Uterus (tissue), 4 donors: ENCODE results near the gene THEMIS2. TPM values are rescaled to one million over a fixed set of nuclear protein-coding genes. Genes with fewer than 3 reads are reported as not detected.

Experiments
- DNase-seq, 2 donors: peaks; one replicate each; pipeline ENCODE4 v3.0.0-alpha.2; 2019 to 2020
- H3K27ac ChIP-seq, 2 donors: fragments of 200-600 bp; sonication (generic); 1 replicate in 1 of 2; 2 replicates in 1 of 2; pipeline ENCODE4 v1.5.1; 2016 to 2018
- H3K27me3 ChIP-seq, 2 donors: fragments of 200-600 bp; sonication (generic); one replicate each; pipeline ENCODE4 v1.5.1; 2018 to 2019; ENCODE audit warnings: control low read depth in 1 of 2
- H3K36me3 ChIP-seq, 2 donors: fragments of 200-600 bp; sonication (generic); one replicate each; pipeline ENCODE4 v1.5.1; 2019; ENCODE audit warnings: control low read depth in 1 of 2
- H3K4me1 ChIP-seq, 2 donors: fragments of 200-600 bp; sonication (generic); one replicate each; pipeline ENCODE4 v1.5.1; 2018 to 2019; ENCODE audit warnings: control low read depth in 1 of 2
- H3K4me3 ChIP-seq, 2 donors: fragments of 200-600 bp; sonication (generic); 1 replicate in 1 of 2; 2 replicates in 1 of 2; pipeline ENCODE4 v1.5.1; 2018 to 2019; ENCODE audit warnings: mild to moderate bottlenecking in 1 of 2
- H3K9me3 ChIP-seq, 2 donors: fragments of 200-600 bp; sonication (generic); one replicate each; pipeline ENCODE4 v1.5.1; 2019; ENCODE audit warnings: control low read depth in 1 of 2
- CTCF ChIP-seq, 4 experiments: fragments of 200-600 bp in 2 of 4; fragments of 450-650 bp in 2 of 4; sonication (generic) in 2 of 4; IDR thresholded peaks; one replicate each; pipeline ENCODE4 v1.5.1; 2016 to 2019; ENCODE audit warnings: antibody characterized with exemption in 4 of 4, mild to moderate bottlenecking in 2 of 4, moderate library complexity in 1 of 4
- POLR2A ChIP-seq, 2 donors: fragments of 450-650 bp; IDR thresholded peaks; one replicate each; pipeline ENCODE4 v1.6.1; 2016; ENCODE audit warnings: antibody characterized with exemption in 2 of 2, mild to moderate bottlenecking in 1 of 2, moderate library complexity in 1 of 2
- intact Hi-C: fragments of 100-400 bp; cut with DNase I; formaldehyde crosslinking; loops from one replicate; pipeline ENCODE4 v1.15.1; 2023; ENCODE audit warnings: low total_unique reads
- total RNA-seq, 4 donors: library from RNA; depleted of rRNA in 3 of 4; stranded (reverse); fragments of >200 nt in 3 of 4; gene quantifications; one replicate each; pipeline versions ENCODE4 v1.1.0 to v1.2.4, GENCODE V29; 2014 to 2023
- donor health status: DM: yes; HTN: yes; CAD: no.

The THEMIS2 gene
- total RNA-seq, 4 donors from 2014 or later, result 5.1 to 28.9 (median 15.8) TPM

- H3K27me3 ChIP-seq, result no peaks in the 10 kb centered on the region
- no peak for DNase-seq
- no peak for TF ChIP-seq CTCF (IDR thresholded peaks at IDR 0.05)
- no peak for TF ChIP-seq POLR2A (IDR thresholded peaks at IDR 0.05)
- no peaks in the 10 kb centered on the region for H3K4me1 ChIP-seq
- H3K27ac ChIP-seq, result no peak overlapping the region
- no peaks in the 10 kb centered on the region for H3K36me3 ChIP-seq
- H3K9me3 ChIP-seq, result no peaks in the 10 kb centered on the region
- intact Hi-C loops, result no loop called here
- no peak overlapping the region for H3K4me3 ChIP-seq
These were observed 13.3 kb upstream of the THEMIS2 start for GRCh38 chr1:27858949-27859576.

GRCh38 chr1:27861436-27861835 is 10.9 kb upstream of the THEMIS2 start:
- Histone ChIP-seq H3K4me1 (no peaks in the 10 kb centered on the region), H3K36me3 (no peaks in the 10 kb centered on the region), H3K27me3 (no peaks in the 10 kb centered on the region), H3K27ac (no peak overlapping the region), H3K9me3 (no peaks in the 10 kb centered on the region), H3K4me3 (no peak overlapping the region)
- DNase-seq, result no peak
- no peak for TF ChIP-seq CTCF (IDR thresholded peaks at IDR 0.05)
- TF ChIP-seq POLR2A (IDR thresholded peaks at IDR 0.05), result no peak
- intact Hi-C loops, result no loop called here

- Histone ChIP-seq H3K9me3 (no peaks in the 10 kb centered on the region), H3K4me1 (no peaks in the 10 kb centered on the region), H3K4me3 (no peak overlapping the region), H3K27me3 (no peaks in the 10 kb centered on the region), H3K27ac (no peak overlapping the region), H3K36me3 (no peaks in the 10 kb centered on the region)
- TF ChIP-seq CTCF (IDR thresholded peaks at IDR 0.05), result no peak
- no peak for TF ChIP-seq POLR2A (IDR thresholded peaks at IDR 0.05)
- intact Hi-C loops, result no loop called here
- no peak for DNase-seq
These were observed 10.3 kb upstream of the THEMIS2 start for GRCh38 chr1:27862004-27862403.

- intact Hi-C loops, result no loop called here
- no peaks in the 10 kb centered on the region for H3K27me3 ChIP-seq
- no peaks in the 10 kb centered on the region for H3K9me3 ChIP-seq
- TF ChIP-seq POLR2A (IDR thresholded peaks at IDR 0.05) (no peak), CTCF (IDR thresholded peaks at IDR 0.05) (no peak)
- no peaks in the 10 kb centered on the region for H3K4me1 ChIP-seq
- DNase-seq, result no peak
- no peak overlapping the region for H3K4me3 ChIP-seq
- H3K36me3 ChIP-seq, result no peaks in the 10 kb centered on the region
- H3K27ac ChIP-seq, result no peak overlapping the region
These were observed 9.4 kb upstream of the THEMIS2 start for GRCh38 chr1:27862671-27863537.

- TF ChIP-seq POLR2A (IDR thresholded peaks at IDR 0.05) (no peak), CTCF (IDR thresholded peaks at IDR 0.05) (no peak)
- intact Hi-C loops, result no loop called here
These were observed 8.8 kb upstream of the THEMIS2 start for GRCh38 chr1:27863538-27863915.

More at GRCh38 chr1:27863538-27863915, 8.8 kb upstream of the THEMIS2 start:
- Histone ChIP-seq H3K36me3 (no peaks in the 10 kb centered on the region), H3K27me3 (no peaks in the 10 kb centered on the region), H3K4me1 (no peaks in the 10 kb centered on the region), H3K27ac (no peak overlapping the region), H3K4me3 (no peak overlapping the region), H3K9me3 (no peaks in the 10 kb centered on the region)
- no peak for DNase-seq
